K562 (cell line): ENCODE results near the gene RXRA. TPM values are rescaled to one million over a fixed set of nuclear protein-coding genes. Genes with fewer than 3 reads are reported as not detected.

ENCODE experiments used
- ATAC-seq: fragments of 200-7000 bp; cut with Tn5 transposase; 3 replicates; pipeline ENCODE4 v1.9.1; 2020; ENCODE audit warnings: moderate library complexity
- BruUV-seq: library from RNA; stranded (reverse); fragments of 400-500 nt; replicated peaks from 2 replicates; lab custom pipeline; 2021; lab: Mats Ljungman, UMichigan
- CTCF ChIA-PET: fragments of 300-600 bp; formaldehyde crosslinking; extraction: SDS; loops from one replicate; lab custom pipeline; 2021; ENCODE audit warnings: low intra/inter-chr PET ratio; lab: Yijun Ruan, JAX
- POLR2A ChIA-PET: fragments of 300-600, 350-650 bp; sonication (Branson Sonifier 250); formaldehyde crosslinking; extraction: SDS; loops from one replicate; lab custom pipeline; 2021; ENCODE audit warnings: antibody characterized with exemption, inconsistent platforms; lab: Yijun Ruan, JAX
- DNase-seq, 4 experiments: peaks; one replicate each; pipeline versions ENCODE4 v3.0.0 to v3.0.0-alpha.2; 2011 to 2018; ENCODE audit warnings: low spot score in 3 of 4, mixed read lengths in 3 of 4; ENCODE audit errors: extremely low read depth in 1 of 4
- FAIRE-seq: peaks from 2 replicates; lab custom pipeline; 2011; peaks lifted over from hg19 to GRCh38; lab: Jason Lieb, UNC
- H2AFZ ChIP-seq: 2 replicates; pipeline ENCODE4 v1.6.0; 2011; ENCODE audit warnings: low read depth, low read length, control low read depth, inconsistent platforms
- H3K27ac ChIP-seq: fragments of 200-600 bp; 3 replicates; pipeline ENCODE4 v1.8.0; 2011; ENCODE audit warnings: low read depth, mild to moderate bottlenecking, control low read depth, inconsistent platforms, low read length, moderate library complexity, mixed read lengths; ENCODE audit errors: extremely low read depth
- H3K27me3 ChIP-seq, 2 experiments: fragments of 300-600 bp in 1 of 2; 2 replicates in 1 of 2; 3 replicates in 1 of 2; pipeline versions ENCODE4 v1.6.0 to v1.8.0; 2011; ENCODE audit warnings: inconsistent platforms in 2 of 2, low read length in 2 of 2, mild to moderate bottlenecking in 1 of 2, mixed read lengths in 1 of 2, moderate library complexity in 1 of 2; ENCODE audit not compliant: control insufficient read depth in 2 of 2, insufficient read depth in 2 of 2
- H3K36me3 ChIP-seq: fragments of 300-600 bp; 3 replicates; pipeline ENCODE4 v1.8.0; 2011; ENCODE audit warnings: mild to moderate bottlenecking, low read length, inconsistent platforms; ENCODE audit not compliant: control insufficient read depth, insufficient read depth
- H3K4me1 ChIP-seq, 2 experiments: fragments of 200-600 bp in 1 of 2; replicated peaks in 1 of 2; 2 replicates in 1 of 2; 3 replicates in 1 of 2; pipeline versions ENCODE4 v1.5.1 to v1.8.0; 2011; ENCODE audit warnings: inconsistent platforms in 2 of 2, low read length in 2 of 2, mild to moderate bottlenecking in 1 of 2, mixed read lengths in 1 of 2, moderate library complexity in 1 of 2; ENCODE audit not compliant: control insufficient read depth in 2 of 2, insufficient read depth in 2 of 2
- H3K4me2 ChIP-seq: 2 replicates; pipeline ENCODE4 v1.6.1; 2011; ENCODE audit warnings: low read length, control low read depth, inconsistent platforms, mixed read lengths; ENCODE audit not compliant: insufficient read depth
- H3K4me3 ChIP-seq: fragments of 200-600 bp; sonication (generic), shearing (Covaris generic); 2 replicates; pipeline ENCODE4 v1.5.1; 2016; ENCODE audit warnings: control low read depth, inconsistent platforms
- H3K79me2 ChIP-seq: fragments of 200-600 bp; 3 replicates; pipeline ENCODE4 v1.8.0; 2011; ENCODE audit warnings: low read length, inconsistent platforms; ENCODE audit not compliant: control insufficient read depth, insufficient read depth
- H3K9ac ChIP-seq, 2 experiments: 2 replicates each; pipeline versions ENCODE4 v1.6.0 to v1.6.1; 2011; ENCODE audit warnings: low read depth in 2 of 2, low read length in 2 of 2, control low read depth in 1 of 2, inconsistent platforms in 1 of 2, mild to moderate bottlenecking in 1 of 2, mixed read lengths in 1 of 2; ENCODE audit not compliant: insufficient read depth in 1 of 2
- H3K9me1 ChIP-seq: one replicate; pipeline ENCODE4 v1.6.0; 2011; ENCODE audit warnings: inconsistent platforms, mild to moderate bottlenecking, low read length, moderate library complexity; ENCODE audit not compliant: control insufficient read depth, insufficient read depth
- H3K9me3 ChIP-seq: replicated peaks from 2 replicates; pipeline ENCODE4 v1.5.1; 2011; ENCODE audit warnings: low read depth, low read length, inconsistent platforms; ENCODE audit not compliant: control insufficient read depth, insufficient read depth
- H4K20me1 ChIP-seq: replicated peaks from 2 replicates; pipeline ENCODE4 v1.6.1; 2011; ENCODE audit warnings: low read length, inconsistent platforms, mixed read lengths; ENCODE audit not compliant: control insufficient read depth, insufficient read depth
- ATF1 ChIP-seq, 2 experiments: fragments of 450-650 bp in 1 of 2; IDR thresholded peaks; 2 replicates each; pipeline ENCODE4 v1.6.1; 2016; ENCODE audit warnings: missing compliant biosample characterization in 1 of 2, missing genetic modification characterization in 1 of 2
- PHB ChIP-seq: fragments of 250-450 bp; sonication (Bioruptor Pico); IDR thresholded peaks from 2 replicates; pipeline ENCODE4 v1.5.0; 2021
- POLR2A ChIP-seq: fragments of 450-650 bp; conservative IDR thresholded peaks from 2 replicates; pipeline ENCODE4 v1.6.1; 2016
- RB1 ChIP-seq: fragments of 450-650 bp; IDR thresholded peaks from 2 replicates; pipeline ENCODE4 v1.6.1; 2017; ENCODE audit warnings: low read depth, mild to moderate bottlenecking
- RBFOX2 ChIP-seq: fragments of 200-400 bp; formaldehyde crosslinking; IDR thresholded peaks from 2 replicates; pipeline ENCODE4 v1.6.1; 2017; ENCODE audit warnings: low read depth, mild to moderate bottlenecking, low read length, moderate library complexity
- SMC3 ChIP-seq: conservative IDR thresholded peaks from 2 replicates; pipeline ENCODE4 v1.6.1; 2011; ENCODE audit warnings: low read depth, low read length, improper control_type of control experiment; ENCODE audit not compliant: insufficient read depth
- TCF3 ChIP-seq: sonication (generic); formaldehyde crosslinking; IDR thresholded peaks from 2 replicates; pipeline ENCODE4 v1.4.0; 2020; ENCODE audit warnings: mild to moderate bottlenecking, missing genetic modification reagents
- U2AF1 ChIP-seq: fragments of 200-400 bp; formaldehyde crosslinking; optimal IDR thresholded peaks from 2 replicates; pipeline ENCODE3; 2017; ENCODE audit warnings: mild to moderate bottlenecking, low read depth, low read length, moderate library complexity
- XRCC5 ChIP-seq: fragments of 200-400 bp; formaldehyde crosslinking; IDR thresholded peaks from 2 replicates; pipeline ENCODE4 v1.6.1; 2017; ENCODE audit warnings: low read depth, mild to moderate bottlenecking, low read length
- ZFX ChIP-seq: sonication (generic); formaldehyde crosslinking; IDR thresholded peaks from 2 replicates; pipeline ENCODE4 v1.8.0; 2022; ENCODE audit warnings: mild to moderate bottlenecking, missing genetic modification reagents, moderate library complexity
- ZNF551 ChIP-seq: fragments of 250-450 bp; sonication (Bioruptor Pico); IDR thresholded peaks from 2 replicates; pipeline ENCODE4 v1.5.0; 2021; ENCODE audit warnings: mild to moderate bottlenecking, moderate library complexity
- WGBS: fragments of 100-300 bp; shearing (Covaris generic); methylation state at CpG from one replicate; pipeline ENCODE4 v1.1.6; 2016; ENCODE audit warnings: low coverage, mixed read lengths; ENCODE audit not compliant: insufficient coverage; ENCODE audit errors: missing lambda C conversion rate; 5-methylcytosine and 5-hydroxymethylcytosine counted together
- in situ Hi-C: fragments of 300-500 bp; cut with MboI; formaldehyde crosslinking; loops from 4 replicates; pipeline ENCODE4 v1.15.0; 2018; ENCODE audit warnings: inconsistent platforms, mixed read lengths
- intact Hi-C: fragments of 100-400 bp; cut with micrococcal nuclease; formaldehyde crosslinking; loops from 2 replicates; pipeline ENCODE4 v1.14.2; 2022
- polyA plus RNA-seq, 8 experiments: library from polyadenylated mRNA; depleted of rRNA in 4 of 8; stranded (reverse) in 5 of 8; unstranded in 3 of 8; fragments of >200 nt; fragmentation: Nextera tagmentation in 2 of 8; fragmentation: Illumina TruSeq in 1 of 8; extraction: Ambion mirVana in 2 of 8; extraction: Trizol in 1 of 8; gene quantifications; 2 replicates each; pipeline versions ENCODE4 v1.2.1 to v1.2.3, GENCODE V29; 2011 to 2014; ENCODE audit warnings: inconsistent platforms in 1 of 8, missing spikeins in 1 of 8
- total RNA-seq, 7 experiments: library from RNA; depleted of rRNA in 6 of 7; stranded (reverse); fragments of >200 nt in 6 of 7; fragmentation: Illumina TruSeq in 2 of 7; extraction: Trizol in 2 of 7; gene quantifications; 2 replicates each; pipeline versions ENCODE4 v1.2.1 to v1.2.3, GENCODE V29; 2011 to 2021; ENCODE audit warnings: low replicate concordance in 1 of 7
- TF ChIP-seq, protein P1 (sequence below): conservative IDR thresholded peaks from 2 replicates; pipeline ENCODE4 v1.6.1; 2011; ENCODE audit warnings: low read depth, mild to moderate bottlenecking, low read length; ENCODE audit not compliant: control insufficient read depth
- TF ChIP-seq, protein P2 (sequence below): sonication (generic); formaldehyde crosslinking; IDR thresholded peaks from 2 replicates; pipeline ENCODE4 v1.8.0; 2022; ENCODE audit warnings: missing genetic modification reagents, mild to moderate bottlenecking, moderate library complexity, borderline replicate concordance
- TF ChIP-seq, protein P3 (sequence below): sonication (generic); formaldehyde crosslinking; IDR thresholded peaks from 2 replicates; pipeline ENCODE4 v1.8.0; 2023; ENCODE audit warnings: mild to moderate bottlenecking, missing genetic modification reagents
- TF ChIP-seq, protein P4 (sequence below): sonication (generic); formaldehyde crosslinking; IDR thresholded peaks from 2 replicates; pipeline ENCODE4 v1.8.1; 2023; ENCODE audit warnings: mild to moderate bottlenecking, missing genetic modification reagents

The RXRA gene
- total and polyA plus RNA-seq, 9 of the 15 experiments (the other 6 are each of a cell fraction or from before 2014, with no cell fraction given) = 0.35 to 23.6 (median 4.6) TPM

DNA sequence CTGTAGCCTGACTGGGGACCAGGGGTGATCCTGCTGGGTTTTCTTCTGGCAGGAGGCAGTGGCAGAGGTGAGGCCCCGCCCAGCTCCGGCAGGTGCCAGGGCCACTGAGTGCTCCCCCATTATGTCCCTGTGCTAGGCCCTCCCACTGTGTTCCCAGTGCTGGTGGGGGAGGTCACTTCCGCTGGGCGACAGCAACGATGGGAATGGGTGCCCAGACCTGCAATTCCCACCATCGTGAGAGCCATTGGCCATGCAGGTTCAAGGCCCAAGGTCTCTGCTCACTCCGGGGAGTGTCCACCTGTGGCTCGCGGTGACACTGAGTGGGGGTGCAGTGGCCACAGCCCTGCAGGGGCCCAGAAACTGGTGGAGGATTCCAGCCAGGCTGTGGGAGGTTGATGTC lies 98.6 kb downstream of the RXRA start:
- ChIA-PET CTCF (no interaction called here), POLR2A (interaction anchor here (0.6 kb wide), 1 partner anchor 37 kb away, joined by 3 read pairs; no protein-coding TSS in a partner anchor)
- no peak overlapping the region for H2AFZ ChIP-seq
- H3K79me2 ChIP-seq = no peaks in the 10 kb centered on the region
- TF ChIP-seq PHB (no peak), ATF1 (CRISPR knock-in tag; IDR thresholded peaks at IDR 0.05) (no peak), ATF1 (tag; IDR thresholded peaks at IDR 0.05) (no peak), ZNF551 (no peak), U2AF1 (no peak), POLR2A (no peak), TCF3 (no peak), RB1 (no peak), XRCC5 (no peak), ZFX (CRISPR knock-in tag) (no peak), RBFOX2 (no peak), SMC3 (no peak)
- TF ChIP-seq, protein P1, sequence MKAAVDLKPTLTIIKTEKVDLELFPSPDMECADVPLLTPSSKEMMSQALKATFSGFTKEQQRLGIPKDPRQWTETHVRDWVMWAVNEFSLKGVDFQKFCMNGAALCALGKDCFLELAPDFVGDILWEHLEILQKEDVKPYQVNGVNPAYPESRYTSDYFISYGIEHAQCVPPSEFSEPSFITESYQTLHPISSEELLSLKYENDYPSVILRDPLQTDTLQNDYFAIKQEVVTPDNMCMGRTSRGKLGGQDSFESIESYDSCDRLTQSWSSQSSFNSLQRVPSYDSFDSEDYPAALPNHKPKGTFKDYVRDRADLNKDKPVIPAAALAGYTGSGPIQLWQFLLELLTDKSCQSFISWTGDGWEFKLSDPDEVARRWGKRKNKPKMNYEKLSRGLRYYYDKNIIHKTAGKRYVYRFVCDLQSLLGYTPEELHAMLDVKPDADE = no peak
- TF ChIP-seq, protein P2, sequence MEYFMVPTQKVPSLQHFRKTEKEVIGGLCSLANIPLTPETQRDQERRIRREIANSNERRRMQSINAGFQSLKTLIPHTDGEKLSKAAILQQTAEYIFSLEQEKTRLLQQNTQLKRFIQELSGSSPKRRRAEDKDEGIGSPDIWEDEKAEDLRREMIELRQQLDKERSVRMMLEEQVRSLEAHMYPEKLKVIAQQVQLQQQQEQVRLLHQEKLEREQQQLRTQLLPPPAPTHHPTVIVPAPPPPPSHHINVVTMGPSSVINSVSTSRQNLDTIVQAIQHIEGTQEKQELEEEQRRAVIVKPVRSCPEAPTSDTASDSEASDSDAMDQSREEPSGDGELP = no peak
- TF ChIP-seq, protein P3, sequence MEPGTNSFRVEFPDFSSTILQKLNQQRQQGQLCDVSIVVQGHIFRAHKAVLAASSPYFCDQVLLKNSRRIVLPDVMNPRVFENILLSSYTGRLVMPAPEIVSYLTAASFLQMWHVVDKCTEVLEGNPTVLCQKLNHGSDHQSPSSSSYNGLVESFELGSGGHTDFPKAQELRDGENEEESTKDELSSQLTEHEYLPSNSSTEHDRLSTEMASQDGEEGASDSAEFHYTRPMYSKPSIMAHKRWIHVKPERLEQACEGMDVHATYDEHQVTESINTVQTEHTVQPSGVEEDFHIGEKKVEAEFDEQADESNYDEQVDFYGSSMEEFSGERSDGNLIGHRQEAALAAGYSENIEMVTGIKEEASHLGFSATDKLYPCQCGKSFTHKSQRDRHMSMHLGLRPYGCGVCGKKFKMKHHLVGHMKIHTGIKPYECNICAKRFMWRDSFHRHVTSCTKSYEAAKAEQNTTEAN (CRISPR knock-in tag) = no peak
- TF ChIP-seq, protein P4, sequence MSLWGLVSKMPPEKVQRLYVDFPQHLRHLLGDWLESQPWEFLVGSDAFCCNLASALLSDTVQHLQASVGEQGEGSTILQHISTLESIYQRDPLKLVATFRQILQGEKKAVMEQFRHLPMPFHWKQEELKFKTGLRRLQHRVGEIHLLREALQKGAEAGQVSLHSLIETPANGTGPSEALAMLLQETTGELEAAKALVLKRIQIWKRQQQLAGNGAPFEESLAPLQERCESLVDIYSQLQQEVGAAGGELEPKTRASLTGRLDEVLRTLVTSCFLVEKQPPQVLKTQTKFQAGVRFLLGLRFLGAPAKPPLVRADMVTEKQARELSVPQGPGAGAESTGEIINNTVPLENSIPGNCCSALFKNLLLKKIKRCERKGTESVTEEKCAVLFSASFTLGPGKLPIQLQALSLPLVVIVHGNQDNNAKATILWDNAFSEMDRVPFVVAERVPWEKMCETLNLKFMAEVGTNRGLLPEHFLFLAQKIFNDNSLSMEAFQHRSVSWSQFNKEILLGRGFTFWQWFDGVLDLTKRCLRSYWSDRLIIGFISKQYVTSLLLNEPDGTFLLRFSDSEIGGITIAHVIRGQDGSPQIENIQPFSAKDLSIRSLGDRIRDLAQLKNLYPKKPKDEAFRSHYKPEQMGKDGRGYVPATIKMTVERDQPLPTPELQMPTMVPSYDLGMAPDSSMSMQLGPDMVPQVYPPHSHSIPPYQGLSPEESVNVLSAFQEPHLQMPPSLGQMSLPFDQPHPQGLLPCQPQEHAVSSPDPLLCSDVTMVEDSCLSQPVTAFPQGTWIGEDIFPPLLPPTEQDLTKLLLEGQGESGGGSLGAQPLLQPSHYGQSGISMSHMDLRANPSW (CRISPR knock-in tag) = no peak
- H3K27me3 ChIP-seq = no peaks in the 10 kb centered on the region
- H4K20me1 ChIP-seq = peaks cover 4% of the 10 kb centered on the region; the same call in 1 of the 2 replicates
- in situ Hi-C loops (no loop called here), intact Hi-C loops (no loop called here)
- no peak overlapping the region; a peak in 1 of 4 replicates for H3K9ac ChIP-seq
- H3K4me2 ChIP-seq = no peak overlapping the region
- H3K27ac ChIP-seq = no peak overlapping the region
- ATAC-seq (no peak), DNase-seq (no peak), FAIRE-seq (no peak)
- no TSS peak for BruUV-seq
- H3K9me1 ChIP-seq = peaks cover 7% of the 10 kb centered on the region
- H3K36me3 ChIP-seq = no peaks in the 10 kb centered on the region
- WGBS = 75% methylated on average over 8 of the region's 9 CpGs
- H3K9me3 ChIP-seq = no peaks in the 10 kb centered on the region
- H3K4me3 ChIP-seq = no peak overlapping the region
- peaks cover 0 to 37% of the 10 kb centered on the region in 2 experiments; a peak in 2 of 5 replicates for H3K4me1 ChIP-seq
